Endometrial microvascular endothelial cells (primary cell): ENCODE results near the gene RYR2. TPM values are rescaled to one million over a fixed set of nuclear protein-coding genes. Genes with fewer than 3 reads are reported as not detected.

Source experiments
- in situ Hi-C: cut with HindIII; loops from 2 replicates; pipeline ENCODE4 v1.10.0; 2017; ENCODE audit warnings: low sequenced_read_pairs, low pct_unique_long_range_greater_than_20kb; ENCODE audit errors: inconsistent ontology term
- total RNA-seq: library from RNA; depleted of rRNA; stranded (reverse); fragments of >200 nt; gene quantifications from one replicate; pipeline ENCODE4 v1.2.3, GENCODE V29; 2015; ENCODE audit errors: inconsistent ontology term

The RYR2 gene
- total RNA-seq, 1 donor from 2014 or later: not detected

DNA sequence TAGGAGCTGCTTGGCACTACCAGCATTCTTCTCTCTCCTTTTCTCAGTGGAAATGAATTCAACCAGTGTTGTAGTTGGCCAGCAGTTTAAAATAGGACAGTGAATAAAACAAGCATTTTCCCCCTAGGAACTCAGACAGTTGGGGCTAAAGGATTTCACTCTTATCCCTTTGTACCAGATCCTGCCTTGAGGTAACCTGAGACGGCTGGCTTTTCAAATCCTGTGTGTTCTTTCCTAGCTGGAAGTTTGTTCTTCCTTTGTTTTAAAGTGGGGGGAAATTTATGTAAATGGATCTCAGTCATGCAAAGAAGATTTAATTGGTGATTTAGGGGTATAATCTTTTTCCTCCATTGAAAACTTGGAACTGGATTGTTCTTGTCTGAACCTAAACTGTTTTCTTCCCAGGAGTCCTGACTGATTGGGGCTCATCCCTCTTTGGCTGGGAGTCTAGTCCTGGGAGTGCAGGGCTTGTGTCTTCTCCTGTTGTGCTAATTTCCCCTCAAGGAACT is 825.5 kb downstream of the RYR2 start:
- in situ Hi-C loops: no loop called here

GRCh38 chr1:237868817-237869600 is 827.0 kb downstream of the RYR2 start:
- in situ Hi-C loops: no loop called here

DNA sequence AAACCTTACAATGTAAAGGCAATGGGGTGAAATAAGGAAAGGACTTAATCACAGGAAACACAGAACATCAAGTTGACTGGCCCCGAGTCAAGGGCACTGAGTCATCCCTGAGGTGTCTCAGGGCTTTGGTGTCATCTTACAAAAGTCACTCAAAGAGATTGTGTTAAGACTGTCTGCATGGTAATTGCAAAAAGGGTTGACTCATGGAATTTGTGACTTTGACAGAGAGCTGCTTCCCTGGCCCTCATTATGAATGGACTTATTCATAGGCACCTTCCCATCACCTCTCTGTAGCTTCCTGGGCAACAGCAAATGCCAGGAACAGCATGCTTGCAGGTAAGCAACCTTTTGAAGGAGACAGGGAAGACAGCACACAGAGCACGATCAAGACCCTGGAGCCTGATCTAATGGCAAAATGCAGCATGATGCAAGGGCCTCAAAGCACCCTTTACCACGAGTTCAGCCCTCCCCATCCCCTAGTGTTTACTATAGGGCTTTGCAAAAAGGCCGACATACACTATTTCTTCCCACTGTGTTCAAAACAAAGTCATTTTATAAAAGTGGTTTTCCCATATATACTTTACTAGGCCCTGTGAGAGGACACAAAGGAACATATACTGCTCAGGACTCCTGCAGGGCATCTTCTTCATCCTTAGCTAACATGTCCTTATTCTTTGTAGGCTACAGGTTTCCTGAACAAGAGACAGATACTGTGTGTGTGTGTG is 831.7 kb downstream of the RYR2 start:
- in situ Hi-C loops: no loop called here

- in situ Hi-C loops: no loop called here
Measured at GRCh38 chr1:237875291-237875690, 833.3 kb downstream of the RYR2 start.

DNA sequence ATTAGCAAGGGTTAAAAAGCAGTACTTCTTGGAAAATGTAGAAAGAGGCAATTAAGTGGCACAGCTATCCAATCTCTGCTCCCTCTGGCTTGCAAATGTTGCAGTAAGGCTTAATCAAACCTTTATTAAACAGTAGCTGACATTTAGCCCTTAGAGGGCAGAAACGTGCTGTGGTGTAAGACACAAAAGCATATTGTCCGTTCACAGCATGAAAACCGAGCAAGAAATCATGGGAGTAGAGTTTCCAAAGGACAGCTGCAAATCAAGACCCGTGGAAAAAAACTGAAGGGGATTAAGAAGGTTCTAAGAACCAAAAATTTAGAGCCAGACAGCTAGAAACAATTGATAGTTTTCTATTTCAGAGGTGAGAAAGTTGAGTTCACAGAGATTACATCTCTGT is 835.6 kb downstream of the RYR2 start:
- in situ Hi-C loops: no loop called here

DNA sequence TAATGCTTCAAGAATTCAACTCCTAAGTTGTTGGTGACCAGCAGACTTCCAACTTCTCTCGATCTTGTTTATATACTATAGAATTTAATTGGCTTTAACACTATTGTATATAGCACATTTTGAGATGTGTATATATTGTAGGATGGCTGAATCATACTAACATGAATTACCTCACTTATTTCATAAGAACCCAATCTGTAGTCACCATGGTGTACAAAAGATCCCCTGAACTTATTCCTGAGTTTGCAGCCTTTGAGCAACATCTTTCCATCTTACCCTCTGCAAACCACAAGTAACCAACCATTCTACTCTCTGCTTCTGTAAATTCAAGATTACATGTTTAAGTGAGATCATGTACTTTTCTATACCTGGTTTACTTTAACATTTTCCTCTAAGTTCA is 836.4 kb downstream of the RYR2 start:
- in situ Hi-C loops: no loop called here

DNA sequence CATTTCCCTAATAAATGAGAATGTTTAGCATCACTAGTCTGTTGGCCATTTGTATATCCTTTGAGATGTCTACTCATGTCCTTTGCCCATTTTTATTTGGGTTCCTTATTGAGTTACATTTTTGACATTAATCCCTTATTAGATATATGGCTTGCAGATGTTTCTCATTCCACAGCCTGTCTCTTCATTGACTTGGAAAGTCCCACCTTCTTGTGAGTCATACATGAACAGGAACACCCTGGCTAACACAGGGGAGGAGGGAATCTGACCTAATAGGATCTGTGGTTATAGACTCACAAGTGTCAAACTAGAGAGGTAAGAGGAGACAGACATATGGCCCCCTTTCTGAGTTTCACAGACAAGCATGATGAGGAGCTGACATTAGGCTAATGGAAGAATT is 837.2 kb downstream of the RYR2 start:
- in situ Hi-C loops: no loop called here

Other genes with a start within 250 kb of the RYR2 start
- gene MTR, start 246.9 kb upstream of the RYR2 start, total RNA-seq: 22.4 TPM
- gene MT1HL1, start 37.7 kb upstream of the RYR2 start, total RNA-seq: not detected